HepG2 (cell line): Measurements from ENCODE around the gene CYP4B1. TPM values are rescaled to one million over a fixed set of nuclear protein-coding genes. Genes with fewer than 3 reads are reported as not detected.

Experiments
- ATAC-seq: fragments of 200-7000 bp; cut with Tn5 transposase; 3 replicates; pipeline ENCODE4 v1.9.1; 2020; ENCODE audit warnings: mild to moderate bottlenecking, moderate library complexity
- BruUV-seq: library from RNA; stranded (reverse); fragments of 400-500 nt; replicated peaks from 2 replicates; lab custom pipeline; 2021; lab: Mats Ljungman, UMichigan
- CTCF ChIA-PET: fragments of 300-600 bp; formaldehyde crosslinking; extraction: SDS; loops from one replicate; lab custom pipeline; 2021; ENCODE audit warnings: low total read pairs, inconsistent platforms, low intra/inter-chr PET ratio; lab: Yijun Ruan, JAX
- POLR2A ChIA-PET: fragments of 350-600 bp; sonication (Branson Sonifier 250); formaldehyde crosslinking; loops from one replicate; lab custom pipeline; 2020; ENCODE audit warnings: antibody characterized with exemption, inconsistent platforms; lab: Yijun Ruan, JAX
- DNase-seq: peaks from one replicate; pipeline ENCODE4 v3.0.0-alpha.2; 2015; ENCODE audit warnings: low spot score
- FAIRE-seq: peaks from 3 replicates; lab custom pipeline; 2011; peaks lifted over from hg19 to GRCh38; lab: Jason Lieb, UNC
- H2AFZ ChIP-seq: one replicate; pipeline ENCODE4 v1.6.1; 2011; ENCODE audit warnings: low read length, inconsistent platforms
- H3K27ac ChIP-seq: fragments of 300-600 bp; 3 replicates; pipeline ENCODE4 v1.8.0; 2011; ENCODE audit warnings: mixed run types, mild to moderate bottlenecking, mixed read lengths, low read length, inconsistent platforms; ENCODE audit not compliant: insufficient read depth; ENCODE audit errors: extremely low read length
- H3K27me3 ChIP-seq, 2 experiments: fragments of 200-600 bp in 1 of 2; 2 replicates in 1 of 2; 3 replicates in 1 of 2; pipeline versions ENCODE4 v1.6.0 to v1.8.0; 2011; ENCODE audit warnings: low read length in 2 of 2, mild to moderate bottlenecking in 2 of 2, moderate library complexity in 2 of 2, inconsistent platforms in 1 of 2; ENCODE audit not compliant: insufficient read depth in 2 of 2, control insufficient read depth in 1 of 2
- H3K36me3 ChIP-seq, 2 experiments: fragments of 200-600 bp in 1 of 2; replicated peaks in 1 of 2; 2 replicates in 1 of 2; 3 replicates in 1 of 2; pipeline versions ENCODE4 v1.5.1 to v1.8.0; 2011; ENCODE audit warnings: low read length in 2 of 2, inconsistent platforms in 1 of 2; ENCODE audit not compliant: insufficient read depth in 2 of 2, control insufficient read depth in 1 of 2
- H3K4me1 ChIP-seq: 2 replicates; pipeline ENCODE4 v1.5.1; 2012; ENCODE audit warnings: low read length, inconsistent platforms; ENCODE audit not compliant: insufficient read depth
- H3K4me2 ChIP-seq: 2 replicates; pipeline ENCODE4 v1.6.0; 2011; ENCODE audit warnings: low read depth, low read length, inconsistent platforms
- H3K4me3 ChIP-seq, 3 experiments: fragments of 200-600 bp in 1 of 3; sonication (generic), shearing (Covaris generic) in 1 of 3; replicated peaks in 1 of 3; 2 replicates each; pipeline ENCODE4 v1.5.1; 2011 to 2016; ENCODE audit warnings: low read length in 3 of 3, inconsistent platforms in 2 of 3, low read depth in 2 of 3, mild to moderate bottlenecking in 2 of 3, control low read depth in 1 of 3, mixed read lengths in 1 of 3; ENCODE audit not compliant: insufficient read depth in 1 of 3
- H3K79me2 ChIP-seq: one replicate; pipeline ENCODE4 v1.6.1; 2011; ENCODE audit warnings: low read length, inconsistent platforms; ENCODE audit not compliant: insufficient read depth
- H3K9ac ChIP-seq: 2 replicates; pipeline ENCODE4 v1.6.0; 2011; ENCODE audit warnings: mild to moderate bottlenecking, low read depth, low read length, inconsistent platforms; ENCODE audit not compliant: insufficient read depth
- H3K9me3 ChIP-seq: 2 replicates; pipeline ENCODE4 v1.5.1; 2012; ENCODE audit warnings: mild to moderate bottlenecking, low read length
- H4K20me1 ChIP-seq: 2 replicates; pipeline ENCODE4 v1.6.0; 2011; ENCODE audit warnings: inconsistent platforms, mild to moderate bottlenecking, low read length, moderate library complexity; ENCODE audit not compliant: insufficient read depth
- FOXP1 ChIP-seq, 2 experiments: fragments of 450-650 bp in 1 of 2; IDR thresholded peaks; 2 replicates each; pipeline ENCODE4 v1.6.1; 2017 to 2018; ENCODE audit warnings: antibody characterized with exemption in 1 of 2
- HNF4A ChIP-seq: sonication (generic); formaldehyde crosslinking; IDR thresholded peaks from 2 replicates; pipeline ENCODE4 v1.4.0; 2020; ENCODE audit warnings: missing genetic modification reagents
- HNF4G ChIP-seq, 2 experiments: sonication (generic) in 1 of 2; formaldehyde crosslinking in 1 of 2; IDR thresholded peaks; 2 replicates each; pipeline versions ENCODE4 v1.4.0 to v1.6.1; 2011 to 2020; ENCODE audit warnings: borderline replicate concordance in 2 of 2, low read depth in 2 of 2, mild to moderate bottlenecking in 2 of 2, low read length in 1 of 2, missing genetic modification reagents in 1 of 2, moderate library complexity in 1 of 2
- MAFF ChIP-seq: IDR thresholded peaks from 2 replicates; pipeline ENCODE4 v1.6.1; 2011; ENCODE audit warnings: low read depth, low read length, improper control_type of control experiment
- MAFK ChIP-seq, 2 experiments: IDR thresholded peaks in 1 of 2; conservative IDR thresholded peaks in 1 of 2; 2 replicates each; pipeline ENCODE4 v1.6.1; 2011; ENCODE audit warnings: improper control_type of control experiment in 2 of 2, low read length in 2 of 2
- SUZ12 ChIP-seq: fragments of 150-350 bp; IDR thresholded peaks from 2 replicates; pipeline ENCODE4 v1.6.1; 2014; ENCODE audit warnings: low read depth, low read length
- TFDP2 ChIP-seq: sonication (generic); formaldehyde crosslinking; IDR thresholded peaks from 2 replicates; pipeline ENCODE4 v1.4.0; 2020; ENCODE audit warnings: missing genetic modification reagents
- ZNF576 ChIP-seq: sonication (generic); formaldehyde crosslinking; IDR thresholded peaks from 2 replicates; pipeline ENCODE4 v1.4.0; 2020; ENCODE audit warnings: mild to moderate bottlenecking, missing genetic modification reagents
- ZNF644 ChIP-seq: IDR thresholded peaks from 2 replicates; pipeline ENCODE4 v1.6.1; 2016; ENCODE audit warnings: low read depth
- ZNF737 ChIP-seq: sonication (generic); formaldehyde crosslinking; IDR thresholded peaks from 2 replicates; pipeline ENCODE4 v1.5.0; 2020; ENCODE audit warnings: missing genetic modification reagents, mild to moderate bottlenecking, borderline replicate concordance
- WGBS: methylation state at CpG from one replicate; pipeline ENCODE4 v1.1.6; 2017; ENCODE audit warnings: low lambda C conversion rate; 5-methylcytosine and 5-hydroxymethylcytosine counted together
- in situ Hi-C: cut with HindIII; loops from 2 replicates; pipeline ENCODE4 v1.10.0; 2017; ENCODE audit warnings: low pct_unique_long_range_greater_than_20kb; ENCODE audit not compliant: extremely low pct_ligation_motif_present
- intact Hi-C: fragments of 100-400 bp; cut with micrococcal nuclease; formaldehyde crosslinking; loops from one replicate; pipeline ENCODE4 v1.10.0; 2022; ENCODE audit not compliant: unreplicated experiment
- polyA plus RNA-seq, 8 experiments: library from polyadenylated mRNA; depleted of rRNA in 3 of 8; stranded (reverse) in 7 of 8; unstranded in 1 of 8; fragments of >200 nt; fragmentation: Illumina TruSeq in 4 of 8; extraction: Trizol in 4 of 8; gene quantifications; 2 replicates each; pipeline versions ENCODE4 v1.2.1 to v1.2.3, GENCODE V29; 2011 to 2016; ENCODE audit warnings: low read depth in 4 of 8, missing spikeins in 1 of 8, mixed read lengths in 1 of 8; ENCODE audit not compliant: insufficient read depth in 1 of 8
- total RNA-seq, 5 experiments: library from RNA; depleted of rRNA; stranded (reverse); fragments of >200 nt; fragmentation: Illumina TruSeq; extraction: Trizol; gene quantifications; 2 replicates each; pipeline ENCODE4 v1.2.3, GENCODE V29; 2016; ENCODE audit warnings: low read depth in 1 of 5

Gene CYP4B1
- total and polyA plus RNA-seq, 2 of the 13 experiments (the other 11 are each of a cell fraction or from before 2014, with no cell fraction given) = 0.03 TPM; not detected in 1

DNA sequence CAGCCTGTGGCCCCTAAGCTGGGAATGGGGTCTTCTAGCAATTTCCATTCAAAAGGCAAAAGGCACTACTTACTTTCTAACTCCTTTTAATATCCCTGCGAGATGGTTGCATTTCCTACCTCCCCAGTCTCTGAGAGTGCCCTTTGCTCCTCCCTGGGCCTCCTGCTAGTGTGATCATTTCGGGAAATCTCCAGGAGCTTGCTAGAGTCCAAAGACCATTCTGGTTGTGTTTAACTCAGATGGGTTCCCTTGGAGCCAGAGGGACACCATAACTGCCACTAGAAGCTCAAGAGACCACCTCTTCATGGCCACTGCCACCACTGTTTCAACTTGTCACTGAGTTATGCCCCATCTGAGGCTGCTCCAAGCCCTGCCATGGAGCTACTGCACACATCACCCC, 34.4 kb upstream of the CYP4B1 start (continued):
- TF ChIP-seq ZNF737 (CRISPR knock-in tag) (no peak), ZNF644 (CRISPR knock-in tag) (peak; percentile 63; the same call in 1 of the 2 replicates), HNF4A (peak; percentile 69), HNF4G (IDR thresholded peaks at IDR 0.05; ENCODE audit: borderline replicate concordance, low read depth, low read length) (peak; percentile 19; the same call in 1 of the 2 replicates), HNF4G (CRISPR knock-in tag; IDR thresholded peaks at IDR 0.05; ENCODE audit: borderline replicate concordance, low read depth) (no peak), TFDP2 (CRISPR knock-in tag) (no peak), FOXP1 (IDR thresholded peaks at IDR 0.05) (no peak), FOXP1 (CRISPR knock-in tag; IDR thresholded peaks at IDR 0.05) (no peak)

DNA sequence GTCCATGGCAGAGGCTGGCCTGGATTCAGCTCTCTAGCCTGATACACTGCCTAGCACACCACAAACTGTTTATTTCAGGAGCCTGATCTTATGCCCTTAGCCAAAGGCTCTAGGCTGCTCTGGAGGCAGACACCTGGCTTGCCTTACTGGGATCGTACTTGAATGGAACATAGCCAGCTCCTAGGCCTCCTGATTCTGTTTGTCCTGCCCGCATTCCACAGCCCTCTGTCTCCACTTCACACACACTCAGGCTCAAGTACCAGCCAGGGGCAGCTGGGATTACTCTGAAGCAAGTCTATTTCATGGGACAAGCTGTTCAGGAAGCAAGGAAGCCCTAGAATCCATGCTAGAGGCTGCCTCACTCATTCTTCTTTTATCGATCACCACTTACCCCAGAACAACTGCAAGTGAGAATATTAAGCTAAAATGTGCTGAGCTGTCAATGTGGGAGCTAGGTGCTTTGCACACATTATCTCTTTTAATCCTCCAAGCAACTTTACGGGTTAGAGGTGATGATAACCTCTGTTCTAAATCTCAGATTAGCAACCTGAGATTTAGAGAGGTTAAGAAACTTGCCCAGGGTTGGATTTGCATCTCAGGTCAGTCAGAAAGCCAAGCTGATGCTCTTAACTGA, 31.1 kb upstream of the CYP4B1 start:
- ATAC-seq = no peak; the same call in 2 of the 3 replicates
- ChIA-PET POLR2A (no interaction called here), CTCF (no interaction called here)
- no peak overlapping the region for H3K4me3 ChIP-seq
- no peaks in the 10 kb centered on the region for H3K36me3 ChIP-seq
- in situ Hi-C loops (no loop called here), intact Hi-C loops (no loop called here)
- peaks cover 19% of the 10 kb centered on the region for H3K4me1 ChIP-seq
- no TSS peak for BruUV-seq
- WGBS = 18% methylated on average over 3 of the region's 4 CpGs
- H4K20me1 ChIP-seq = no peaks in the 10 kb centered on the region
- no peak overlapping the region for H3K4me2 ChIP-seq
- H3K9me3 ChIP-seq = peaks cover 20% of the 10 kb centered on the region
- no peak overlapping the region for H3K9ac ChIP-seq
- H3K27me3 ChIP-seq = no peaks in the 10 kb centered on the region
- no peak overlapping the region for H2AFZ ChIP-seq
- no peak for DNase-seq
- H3K79me2 ChIP-seq = no peaks in the 10 kb centered on the region
- TF ChIP-seq SUZ12 (no peak), ZNF576 (CRISPR knock-in tag) (no peak), MAFK (conservative IDR thresholded peaks at IDR 0.05 in 1 of 2, IDR thresholded peaks at IDR 0.05 in 1 of 2; ENCODE audit: low read length in 2 of 2) (peak; percentile 61 to 73), MAFF (peak; percentile 44; the same call in 1 of the 2 replicates)
- no peak for FAIRE-seq
- no peak overlapping the region for H3K27ac ChIP-seq
